MM.1S (cell line): ENCODE results near the gene RANBP6.

Source experiments
- CTCF ChIP-seq: fragments of 300-600 bp; sonication (generic); IDR thresholded peaks from 2 replicates; pipeline ENCODE4 v1.5.1; 2016; ENCODE audit warnings: antibody characterized with exemption, low read length, mixed read lengths
- EZH2 ChIP-seq: fragments of 300-600 bp; sonication (generic); optimal IDR thresholded peaks from 2 replicates; pipeline ENCODE3; 2017; ENCODE audit warnings: low read depth, mild to moderate bottlenecking, antibody characterized with exemption, low read length, mixed read lengths

GRCh38 chr9:6051511-6051950 lies 36.1 kb upstream of the RANBP6 start:
- TF ChIP-seq EZH2 (no peak), CTCF (no peak)
